Neutrophil (primary cell): ENCODE data around the gene RYR2.
"Not testable (repeated sequence)": the region's sequence is repeated elsewhere in the genome, so short reads cannot be mapped to it uniquely, and the experiment has no call there.

Source experiments
- H3K27ac ChIP-seq: fragments of 200-600 bp; sonication (generic); 2 replicates; pipeline ENCODE4 v1.5.1; 2016; ENCODE audit warnings: mild to moderate bottlenecking, moderate library complexity
- H3K27me3 ChIP-seq: fragments of 200-600 bp; sonication (generic); 2 replicates; pipeline ENCODE4 v1.6.0; 2016; ENCODE audit warnings: mild to moderate bottlenecking
- H3K36me3 ChIP-seq: fragments of 200-600 bp; sonication (generic); 2 replicates; pipeline ENCODE4 v1.5.1; 2017
- H3K4me1 ChIP-seq, 2 experiments: fragments of 200-600 bp in 1 of 2; sonication (generic) in 1 of 2; 1 replicate in 1 of 2; 2 replicates in 1 of 2; pipeline versions ENCODE4 v1.5.1 to v1.6.1; 2013 to 2016; ENCODE audit warnings: low read depth in 1 of 2, low read length in 1 of 2, mild to moderate bottlenecking in 1 of 2, moderate library complexity in 1 of 2; ENCODE audit not compliant: control insufficient read depth in 1 of 2, insufficient read depth in 1 of 2
- H3K4me3 ChIP-seq, 2 experiments: fragments of 200-600 bp in 1 of 2; sonication (generic) in 1 of 2; 1 replicate in 1 of 2; 2 replicates in 1 of 2; pipeline ENCODE4 v1.5.1; 2013 to 2016; ENCODE audit warnings: low read depth in 1 of 2, low read length in 1 of 2, mild to moderate bottlenecking in 1 of 2, moderate library complexity in 1 of 2
- H3K9me3 ChIP-seq: fragments of 200-600 bp; sonication (generic); 2 replicates; pipeline ENCODE4 v1.5.1; 2016
- TF ChIP-seq, protein P1 (sequence below): fragments of 200-600 bp; sonication (generic); IDR thresholded peaks from 2 replicates; pipeline ENCODE4 v1.5.1; 2016; ENCODE audit warnings: antibody characterized with exemption

Gene RYR2

DNA sequence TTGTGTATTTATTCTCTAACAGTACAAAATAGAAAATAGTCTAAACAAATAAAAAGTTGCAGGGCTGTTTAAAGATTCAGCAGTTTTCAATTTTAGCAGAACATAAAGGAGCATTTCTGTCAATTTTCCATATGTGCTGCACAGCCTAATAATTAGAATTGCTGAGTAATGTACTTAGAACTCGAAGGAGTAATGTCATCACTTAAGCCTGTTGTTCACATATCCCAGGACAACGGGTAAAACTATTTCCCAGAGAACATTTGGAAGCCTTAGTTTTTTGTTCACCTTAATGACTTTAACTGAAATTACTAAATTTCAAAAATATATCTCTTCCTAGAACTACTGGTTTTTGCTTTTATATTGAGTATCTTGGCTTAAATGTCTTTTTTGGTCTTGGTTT lies 767.1 kb downstream of the RYR2 start:
- Histone ChIP-seq H3K36me3 (no peaks in the 10 kb centered on the region), H3K27me3 (no peaks in the 10 kb centered on the region), H3K4me1 (no peaks in the 10 kb centered on the region), H3K9me3 (no peaks in the 10 kb centered on the region), H3K4me3 (no peak overlapping the region), H3K27ac (no peak overlapping the region)
- TF ChIP-seq, protein P1, sequence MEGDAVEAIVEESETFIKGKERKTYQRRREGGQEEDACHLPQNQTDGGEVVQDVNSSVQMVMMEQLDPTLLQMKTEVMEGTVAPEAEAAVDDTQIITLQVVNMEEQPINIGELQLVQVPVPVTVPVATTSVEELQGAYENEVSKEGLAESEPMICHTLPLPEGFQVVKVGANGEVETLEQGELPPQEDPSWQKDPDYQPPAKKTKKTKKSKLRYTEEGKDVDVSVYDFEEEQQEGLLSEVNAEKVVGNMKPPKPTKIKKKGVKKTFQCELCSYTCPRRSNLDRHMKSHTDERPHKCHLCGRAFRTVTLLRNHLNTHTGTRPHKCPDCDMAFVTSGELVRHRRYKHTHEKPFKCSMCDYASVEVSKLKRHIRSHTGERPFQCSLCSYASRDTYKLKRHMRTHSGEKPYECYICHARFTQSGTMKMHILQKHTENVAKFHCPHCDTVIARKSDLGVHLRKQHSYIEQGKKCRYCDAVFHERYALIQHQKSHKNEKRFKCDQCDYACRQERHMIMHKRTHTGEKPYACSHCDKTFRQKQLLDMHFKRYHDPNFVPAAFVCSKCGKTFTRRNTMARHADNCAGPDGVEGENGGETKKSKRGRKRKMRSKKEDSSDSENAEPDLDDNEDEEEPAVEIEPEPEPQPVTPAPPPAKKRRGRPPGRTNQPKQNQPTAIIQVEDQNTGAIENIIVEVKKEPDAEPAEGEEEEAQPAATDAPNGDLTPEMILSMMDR = no peak

DNA sequence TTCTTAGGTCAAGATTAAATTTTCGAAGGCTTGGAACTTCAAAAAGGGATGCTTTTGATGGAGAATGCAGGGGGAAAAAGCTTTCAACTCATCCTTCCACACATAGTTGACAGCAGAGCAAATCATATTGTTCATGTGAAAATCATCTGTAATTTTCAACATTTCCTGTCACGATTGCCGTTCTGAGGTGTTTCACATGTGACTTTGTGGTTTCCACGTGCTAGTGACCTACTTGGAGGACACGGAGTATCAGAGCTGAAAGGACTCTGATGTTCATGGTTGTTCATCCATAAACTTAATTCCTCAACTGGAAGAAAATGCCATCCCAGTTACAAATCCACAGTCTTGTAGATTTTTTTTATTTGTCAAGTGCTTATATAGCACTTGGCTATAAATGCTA lies 769.6 kb downstream of the RYR2 start:
- H3K9me3 ChIP-seq = no peaks in the 10 kb centered on the region
- no peak overlapping the region for H3K4me3 ChIP-seq
- H3K27me3 ChIP-seq = no peaks in the 10 kb centered on the region
- H3K4me1 ChIP-seq = no peaks in the 10 kb centered on the region
- TF ChIP-seq, protein P1 = no peak
- H3K36me3 ChIP-seq = no peaks in the 10 kb centered on the region
- no peak overlapping the region for H3K27ac ChIP-seq

DNA sequence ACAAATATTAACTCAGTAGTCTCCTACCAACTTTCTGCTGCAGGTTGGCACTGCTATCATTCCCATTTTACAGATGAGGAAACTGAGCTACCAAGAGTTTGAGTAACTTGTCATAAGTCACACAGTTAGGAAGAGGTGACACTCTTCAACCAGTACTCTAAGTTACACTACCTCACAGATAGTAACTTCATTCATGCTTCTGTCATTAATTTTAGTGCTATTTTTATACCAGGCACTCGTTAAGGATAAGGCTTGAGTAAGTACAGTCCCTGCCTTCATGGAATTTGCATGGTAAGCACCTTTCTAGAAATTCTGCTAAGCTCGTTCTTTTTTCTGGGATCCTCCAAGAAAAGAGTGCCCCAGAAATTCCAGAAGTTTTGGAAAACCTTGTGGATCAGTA lies 770.1 kb downstream of the RYR2 start:
- TF ChIP-seq, protein P1 = no peak
- H3K27me3 ChIP-seq = no peaks in the 10 kb centered on the region
- no peak overlapping the region for H3K4me3 ChIP-seq
- H3K27ac ChIP-seq = no peak overlapping the region
- H3K9me3 ChIP-seq = no peaks in the 10 kb centered on the region
- H3K36me3 ChIP-seq = no peaks in the 10 kb centered on the region
- no peaks in the 10 kb centered on the region for H3K4me1 ChIP-seq

DNA sequence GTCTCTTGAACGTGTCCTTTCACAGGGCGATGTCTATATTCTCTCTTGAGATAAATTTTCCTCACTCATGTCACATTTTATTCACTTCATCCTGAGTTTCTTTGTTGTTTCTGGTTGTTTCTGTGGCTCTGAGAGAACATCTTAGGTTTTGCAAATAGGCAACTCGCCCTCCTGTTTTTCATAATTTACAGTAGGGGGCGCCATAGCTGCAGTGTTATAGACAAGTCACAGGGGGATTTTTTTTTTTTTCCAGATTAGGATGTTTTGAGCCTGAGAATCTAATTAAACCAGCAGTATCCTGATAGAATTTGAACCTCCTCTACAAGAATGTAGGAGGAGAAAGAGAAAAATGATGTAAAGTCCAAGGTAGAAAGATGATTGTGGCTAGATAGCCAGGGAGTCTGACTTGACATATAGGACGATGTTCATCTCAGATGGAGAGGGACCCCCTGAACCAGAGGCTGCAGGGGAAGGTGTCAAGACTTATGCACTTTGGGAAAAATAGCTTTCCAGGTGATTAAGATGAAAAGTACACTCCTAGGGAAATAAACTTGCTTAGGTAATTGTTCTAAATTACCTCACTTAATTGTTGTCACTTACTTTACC lies 772.4 kb downstream of the RYR2 start:
- Histone ChIP-seq H3K27ac (no peak overlapping the region), H3K36me3 (no peaks in the 10 kb centered on the region)
- TF ChIP-seq, protein P1 = no peak

DNA sequence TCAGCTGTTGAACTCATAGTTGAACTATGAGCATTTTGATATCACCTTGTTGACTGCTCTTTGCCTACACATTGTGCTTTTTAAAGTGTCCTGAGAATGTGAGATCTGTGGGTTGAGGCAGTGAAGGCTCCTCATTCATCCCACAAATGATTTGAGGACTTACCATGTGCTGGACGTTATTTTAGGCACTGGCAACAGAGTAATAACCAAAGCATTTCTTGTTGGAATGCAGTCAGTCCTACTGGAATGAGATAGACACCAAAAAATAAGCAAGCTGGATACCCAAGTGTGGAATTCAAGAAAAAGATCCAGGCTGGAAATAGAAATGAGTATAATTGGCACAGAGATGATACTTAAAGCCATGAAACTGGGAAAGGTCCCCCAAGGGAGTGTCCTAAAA lies 775.3 kb downstream of the RYR2 start:
- no peaks in the 10 kb centered on the region for H3K36me3 ChIP-seq
- H3K27ac ChIP-seq = no peak overlapping the region
- TF ChIP-seq, protein P1 = no peak
- no peaks in the 10 kb centered on the region for H3K4me1 ChIP-seq
- no peak overlapping the region for H3K4me3 ChIP-seq
- no peaks in the 10 kb centered on the region for H3K9me3 ChIP-seq
- no peaks in the 10 kb centered on the region for H3K27me3 ChIP-seq

More for the DNA sequence above, 772.4 kb downstream of the RYR2 start:
- H3K4me3 ChIP-seq = no peak overlapping the region
- H3K4me1 ChIP-seq = no peaks in the 10 kb centered on the region
- H3K27me3 ChIP-seq = no peaks in the 10 kb centered on the region
- no peaks in the 10 kb centered on the region for H3K9me3 ChIP-seq

DNA sequence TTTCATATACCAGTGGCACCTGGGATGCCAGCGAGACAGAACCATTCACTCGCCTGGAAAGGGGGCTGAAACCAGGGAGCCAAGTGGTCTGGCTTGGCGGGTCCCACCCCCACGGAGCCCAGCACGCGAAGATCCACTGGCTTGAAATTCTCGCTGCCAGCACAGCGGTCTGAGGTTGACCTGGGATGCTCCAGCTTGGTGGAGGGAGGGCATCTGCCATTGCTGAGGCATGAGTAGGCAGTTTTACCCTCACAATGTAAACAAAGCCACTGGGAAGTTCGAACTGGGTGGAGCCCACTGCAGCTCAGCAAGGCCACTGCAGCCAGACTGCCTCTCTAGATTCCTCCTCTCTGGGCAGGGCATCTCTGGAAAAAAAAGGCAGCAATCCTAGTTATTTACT lies 778.6 kb downstream of the RYR2 start:
- not testable (repeated sequence) for H3K4me1 ChIP-seq, H3K27me3 ChIP-seq, H3K36me3 ChIP-seq, H3K4me3 ChIP-seq, H3K9me3 ChIP-seq, H3K27ac ChIP-seq
